GM19239 (cell line): ENCODE results near the gene ZNF837.

ENCODE experiments used
- DNase-seq: peaks from one replicate; pipeline ENCODE4 v3.0.0; 2011; ENCODE audit warnings: low spot score; ENCODE audit not compliant: insufficient read length
- FAIRE-seq: peaks from 2 replicates; lab custom pipeline; 2011; peaks lifted over from hg19 to GRCh38; lab: Jason Lieb, UNC

Gene ZNF837

DNA sequence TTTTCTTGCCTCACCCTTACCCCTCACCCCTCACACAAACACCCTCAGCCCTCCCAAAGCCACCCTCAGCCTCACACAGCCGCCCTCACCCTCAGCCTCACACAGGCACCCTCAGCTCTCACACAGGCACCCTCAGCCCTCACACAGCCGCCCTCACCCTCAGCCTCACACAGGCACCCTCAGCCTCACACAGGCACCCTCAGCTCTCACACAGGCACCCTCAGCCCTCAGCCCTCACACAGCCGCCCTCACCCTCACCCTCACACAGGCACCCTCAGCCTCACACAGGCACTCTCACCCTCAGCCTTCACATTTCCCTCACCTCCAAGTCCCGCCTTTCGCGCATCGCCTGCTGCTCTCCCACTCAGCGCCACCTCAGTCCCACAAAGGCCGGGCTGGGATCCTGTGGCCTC lies 54.3 kb downstream of the ZNF837 start:
- peak; percentile 59 for FAIRE-seq
- DNase-seq: no peak

DNA sequence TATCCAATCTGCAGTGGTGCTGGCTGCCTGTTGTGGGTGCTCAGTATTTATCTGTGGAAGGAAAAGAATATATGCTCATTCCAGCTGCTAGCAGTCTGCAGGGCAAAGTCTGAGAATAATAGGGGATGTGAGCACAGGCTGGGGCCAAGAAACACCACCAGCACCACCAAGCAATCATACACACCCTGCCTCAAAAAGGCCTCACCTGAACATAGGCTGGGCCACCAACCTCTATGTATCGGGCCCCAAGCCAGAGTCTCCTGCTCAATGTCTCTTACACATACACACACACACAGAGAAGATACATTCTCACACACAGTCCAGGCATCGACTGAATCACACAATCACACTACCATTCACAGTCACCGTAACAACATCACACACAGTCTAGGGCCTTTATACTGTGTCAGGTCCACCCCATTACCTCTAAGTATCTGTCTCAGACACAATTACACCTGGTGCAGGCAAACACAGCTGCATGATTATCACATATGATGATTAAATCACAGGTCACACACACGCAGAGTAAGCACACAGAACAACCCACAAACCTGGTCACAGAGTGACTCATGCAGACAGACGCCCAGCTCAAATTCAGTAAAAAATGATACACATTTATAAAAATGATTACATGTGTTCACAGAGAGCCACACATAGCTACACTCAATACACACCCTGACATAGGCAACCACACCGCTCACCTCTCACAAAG lies 55.4 kb downstream of the ZNF837 start:
- no peak for DNase-seq
- FAIRE-seq: no peak

DNA sequence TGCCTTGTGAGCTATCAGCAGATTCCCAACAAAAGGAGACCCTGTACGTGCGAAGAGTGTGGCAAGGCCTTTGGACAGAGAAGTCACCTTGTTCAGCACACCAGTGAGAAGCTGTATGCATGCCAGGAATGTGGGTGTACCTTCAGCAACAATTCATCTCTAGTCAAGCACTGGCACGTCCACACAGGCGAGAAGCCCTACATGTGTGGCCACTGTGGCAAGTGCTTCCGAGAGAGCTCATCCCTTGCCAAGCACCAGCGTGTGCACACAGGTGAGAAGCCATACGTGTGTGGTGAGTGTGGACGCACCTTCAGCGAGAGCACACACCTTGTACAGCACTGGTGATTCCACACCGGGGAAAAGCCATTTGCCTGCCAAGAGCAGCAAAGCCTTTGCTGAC lies 61.6 kb downstream of the ZNF837 start:
- no peak for FAIRE-seq

DNA sequence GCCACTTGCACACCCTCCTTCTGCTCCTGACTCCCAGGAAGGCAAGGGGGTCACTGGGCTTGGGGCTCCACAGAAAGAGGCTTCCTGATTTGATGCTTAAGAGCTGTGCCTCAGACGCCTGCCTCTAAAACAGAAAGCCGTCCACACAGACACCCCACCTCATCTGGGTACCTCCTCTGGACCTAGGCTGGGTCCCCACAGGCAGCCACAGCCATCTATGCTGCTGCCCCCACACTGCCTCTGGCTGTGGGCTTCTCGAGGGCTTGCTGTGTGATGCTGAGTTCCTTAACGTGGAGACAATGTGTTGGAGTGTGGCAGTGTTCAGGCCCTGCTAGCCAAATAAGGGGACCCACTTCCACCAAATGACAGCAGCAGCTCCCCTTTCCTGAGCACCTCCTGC lies 62.5 kb downstream of the ZNF837 start:
- no peak for DNase-seq
- no peak for FAIRE-seq

More for the DNA sequence above, 61.6 kb downstream of the ZNF837 start:
- DNase-seq: no peak
